ENCODE results near the gene TMEM270.

Gene TMEM270

GRCh38 chr7:73887762-73888161, 26.8 kb downstream of the TMEM270 start:
- no peak for DNase-seq (ENCODE audit: low read depth in 2 of 2)

GRCh38 chr7:73888959-73889358, 28.0 kb downstream of the TMEM270 start:
- no peak for DNase-seq (ENCODE audit: low read depth in 2 of 2)

GRCh38 chr7:73890555-73891147, 29.7 kb downstream of the TMEM270 start:
- DNase-seq (ENCODE audit: low read depth in 2 of 2), result no peak

GRCh38 chr7:73891178-73891885, 30.4 kb downstream of the TMEM270 start:
- DNase-seq (ENCODE audit: low read depth in 2 of 2), result no peak

GRCh38 chr7:73892003-73892999, 31.3 kb downstream of the TMEM270 start:
- DNase-seq (ENCODE audit: low read depth in 2 of 2), result no peak

- DNase-seq (ENCODE audit: low read depth in 2 of 2), result no peak
These were observed 32.6 kb downstream of the TMEM270 start for GRCh38 chr7:73893342-73894101.

- no peak for DNase-seq (ENCODE audit: low read depth in 2 of 2)
These were observed 33.2 kb downstream of the TMEM270 start for GRCh38 chr7:73894166-73894565.

GRCh38 chr7:73894733-73895551, 34.0 kb downstream of the TMEM270 start:
- no peak for DNase-seq (ENCODE audit: low read depth in 2 of 2)

GRCh38 chr7:73895626-73896025, 34.7 kb downstream of the TMEM270 start:
- DNase-seq (ENCODE audit: low read depth in 2 of 2), result no peak

- DNase-seq (ENCODE audit: low read depth in 2 of 2), result no peak
These were observed 35.5 kb downstream of the TMEM270 start for GRCh38 chr7:73896454-73896853.

- DNase-seq (ENCODE audit: low read depth in 2 of 2), result no peak
These were observed 38.8 kb downstream of the TMEM270 start for GRCh38 chr7:73899731-73900142.

GRCh38 chr7:73900286-73900685, 39.3 kb downstream of the TMEM270 start:
- no peak for DNase-seq (ENCODE audit: low read depth in 2 of 2)

- no peak for DNase-seq (ENCODE audit: low read depth in 2 of 2)
These were observed 40.4 kb downstream of the TMEM270 start for GRCh38 chr7:73901231-73901822.

- no peak for DNase-seq (ENCODE audit: low read depth in 2 of 2)
These were observed 41.1 kb downstream of the TMEM270 start for GRCh38 chr7:73901823-73902597.

GRCh38 chr7:73903321-73904218, 42.6 kb downstream of the TMEM270 start:
- no peak for DNase-seq (ENCODE audit: low read depth in 2 of 2)

GRCh38 chr7:73904219-73905137, 43.5 kb downstream of the TMEM270 start:
- no peak for DNase-seq (ENCODE audit: low read depth in 2 of 2)

GRCh38 chr7:73905360-73905759, 44.4 kb downstream of the TMEM270 start:
- DNase-seq (ENCODE audit: low read depth in 2 of 2), result no peak

Measured in activated CD8-positive, alpha-beta memory T cell treated with anti-CD3 and anti-CD28 coated beads for 4 hours (primary cell).